ENCODE measurements around the gene PCNX2.
"Not testable (repeated sequence)": the region's sequence is repeated elsewhere in the genome, so short reads cannot be mapped to it uniquely, and the experiment has no call there.

- not testable (repeated sequence) for TF ChIP-seq CTCF, POLR2A (IDR thresholded peaks at IDR 0.05)
These were observed 214.7 kb downstream of the PCNX2 start for GRCh38 chr1:233080827-233081226.
